Measurements from ENCODE around the gene NSUN3.

NSUN3 gene

DNA sequence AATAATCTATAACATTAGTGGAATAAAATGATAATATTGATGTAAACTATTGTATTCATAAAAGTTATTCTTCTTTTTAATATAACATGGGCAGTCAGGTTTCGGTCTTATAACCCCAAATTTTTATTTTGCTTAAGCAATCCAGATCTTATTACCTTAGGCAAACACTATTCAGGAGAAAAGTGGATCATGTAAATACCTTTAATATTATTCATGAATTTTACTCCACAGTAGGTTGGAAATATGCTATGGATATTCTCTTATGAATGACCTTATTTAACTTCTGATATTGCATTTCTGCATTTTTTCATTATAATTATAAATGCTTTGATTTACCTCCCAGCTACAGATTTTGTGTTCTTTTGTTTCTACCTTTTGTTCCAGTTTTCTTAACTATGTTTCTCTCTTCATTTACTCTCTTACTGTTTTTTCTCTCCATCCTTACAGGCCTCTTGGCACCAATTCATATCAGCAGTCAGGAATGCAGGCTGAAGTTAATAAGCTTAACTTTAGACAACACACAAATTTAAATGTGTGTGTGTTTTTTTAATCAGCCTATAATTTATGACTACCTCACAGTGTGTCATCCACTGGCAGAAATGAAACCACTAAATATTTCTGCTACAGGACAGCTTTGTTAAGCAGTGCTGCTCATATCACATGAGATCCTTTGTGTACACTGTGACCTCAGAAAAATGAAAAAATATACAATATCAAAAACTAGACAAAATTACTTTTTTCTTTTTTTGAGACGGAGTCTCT is 111.0 kb downstream of the NSUN3 start:
- no peak for DNase-seq (ENCODE audit: insufficient read length, low spot score)
- FAIRE-seq, result no peak
- TF ChIP-seq TAF1 (IDR thresholded peaks at IDR 0.05; ENCODE audit: low read depth, low read length) (no peak), POLR2A (IDR thresholded peaks at IDR 0.05; ENCODE audit: low read depth, low read length) (no peak), POU2F2 (IDR thresholded peaks at IDR 0.05; ENCODE audit: low read depth, low read length) (no peak), SPI1 (IDR thresholded peaks at IDR 0.05; ENCODE audit: low read depth, low read length) (no peak)

DNA sequence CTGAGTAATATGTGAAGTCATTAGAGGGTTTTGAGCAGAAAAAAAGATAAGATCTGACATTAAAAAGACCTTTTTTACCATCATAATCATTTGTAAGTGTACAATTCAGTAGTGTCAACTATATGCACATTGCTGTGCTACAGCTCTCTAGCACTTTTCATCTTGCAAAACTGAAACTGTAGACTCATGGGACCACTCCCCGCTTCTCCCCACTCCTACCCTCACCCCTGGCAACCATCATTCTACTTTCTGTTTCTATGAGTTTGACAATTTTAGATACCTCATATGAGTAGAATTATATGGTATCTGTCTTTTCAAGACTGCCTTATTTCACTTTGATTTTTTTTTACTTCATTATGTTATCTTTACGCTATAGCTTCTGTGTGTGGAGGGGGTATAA is 112.8 kb downstream of the NSUN3 start:
- FAIRE-seq (no peak), DNase-seq (ENCODE audit: insufficient read length, low spot score) (no peak)
- TF ChIP-seq TAF1 (IDR thresholded peaks at IDR 0.05; ENCODE audit: low read depth, low read length), result no peak
- no peak for TF ChIP-seq POLR2A (IDR thresholded peaks at IDR 0.05; ENCODE audit: low read depth, low read length)
- no peak for TF ChIP-seq SPI1 (IDR thresholded peaks at IDR 0.05; ENCODE audit: low read depth, low read length)
- TF ChIP-seq POLR2AphosphoS5 (IDR thresholded peaks at IDR 0.05; ENCODE audit: low read depth, low read length), result no peak
- no peak for TF ChIP-seq PAX5 (IDR thresholded peaks at IDR 0.05; ENCODE audit: insufficient read depth, low read length, severe bottlenecking)
- no peak for TF ChIP-seq POU2F2 (IDR thresholded peaks at IDR 0.05; ENCODE audit: low read depth, low read length)

DNA sequence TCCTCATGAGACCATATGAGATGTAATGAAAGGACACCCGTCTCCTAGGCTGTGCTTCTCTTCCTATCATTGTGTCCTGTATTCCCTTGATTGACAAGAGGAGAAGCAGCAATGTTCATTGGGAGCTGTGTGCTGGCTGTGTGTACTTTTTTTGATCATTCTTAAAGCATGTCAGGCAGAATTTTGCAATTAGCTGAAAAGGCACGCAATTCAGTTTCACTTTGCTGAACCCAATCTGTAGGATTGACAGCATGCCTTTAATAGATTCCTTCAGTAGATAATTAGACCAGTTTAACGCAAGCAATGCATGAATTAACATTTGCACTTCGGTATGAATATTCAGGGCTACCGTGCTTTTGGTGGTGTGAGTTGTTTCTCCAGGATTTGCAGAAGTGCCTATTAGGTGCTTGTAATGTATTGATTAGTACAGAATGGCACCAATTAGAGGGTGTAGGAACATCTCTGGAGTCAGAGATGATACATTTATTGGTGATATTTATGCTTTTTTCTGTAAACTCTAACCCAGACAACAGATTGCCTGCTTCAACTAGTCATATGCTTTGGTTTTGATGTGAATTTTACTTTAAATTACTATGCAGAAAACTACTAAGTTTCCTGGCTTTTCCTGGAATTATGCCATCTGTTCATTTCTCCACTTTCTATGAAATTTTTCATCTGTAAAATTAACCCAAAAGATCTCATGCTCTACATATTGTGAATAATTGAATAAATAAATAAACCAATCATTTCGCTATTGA is 114.3 kb downstream of the NSUN3 start:
- FAIRE-seq, result no peak
- TF ChIP-seq PAX5 (IDR thresholded peaks at IDR 0.05; ENCODE audit: insufficient read depth, low read length, severe bottlenecking), result no peak
- no peak for TF ChIP-seq POU2F2 (IDR thresholded peaks at IDR 0.05; ENCODE audit: low read depth, low read length)
- TF ChIP-seq SPI1 (IDR thresholded peaks at IDR 0.05; ENCODE audit: low read depth, low read length), result no peak
- no peak for DNase-seq (ENCODE audit: insufficient read length, low spot score)

Data from GM12891 (cell line).